GM23338 (cell line): ENCODE data around the gene ZNF490. TPM values are rescaled to one million over a fixed set of nuclear protein-coding genes. Genes with fewer than 3 reads are reported as not detected.

Experiments
- ATAC-seq: fragments of 200-7000 bp; cut with Tn5 transposase; 3 replicates; pipeline ENCODE4 v1.9.1; 2020
- DNase-seq: peaks from one replicate; pipeline ENCODE4 v3.0.0-alpha.2; 2015; ENCODE audit warnings: low spot score
- H2AFZ ChIP-seq: fragments of 200-600 bp; sonication (generic); 2 replicates; pipeline ENCODE4 v1.8.0; 2016; ENCODE audit warnings: antibody characterized with exemption, mild to moderate bottlenecking, moderate library complexity
- H3F3A ChIP-seq: fragments of 200-600 bp; sonication (generic); replicated peaks from 2 replicates; pipeline ENCODE4 v1.8.0; 2017; ENCODE audit warnings: antibody characterized with exemption, mixed run types, low read depth
- H3K27ac ChIP-seq: fragments of 200-600 bp; sonication (generic); 2 replicates; pipeline ENCODE4 v1.6.1; 2016; ENCODE audit warnings: low read depth
- H3K27me3 ChIP-seq: fragments of 200-600 bp; sonication (generic); 2 replicates; pipeline ENCODE4 v1.8.0; 2016; ENCODE audit warnings: mild to moderate bottlenecking, mixed run types, moderate library complexity; ENCODE audit not compliant: insufficient read depth
- H3K36me3 ChIP-seq: fragments of 200-600 bp; sonication (generic); 2 replicates; pipeline ENCODE4 v1.8.0; 2016; ENCODE audit warnings: mild to moderate bottlenecking; ENCODE audit not compliant: insufficient read depth
- H3K4me1 ChIP-seq: fragments of 200-600 bp; sonication (generic); 2 replicates; pipeline ENCODE4 v1.8.0; 2016; ENCODE audit warnings: mild to moderate bottlenecking, moderate library complexity; ENCODE audit not compliant: insufficient read depth
- H3K4me2 ChIP-seq: fragments of 200-600 bp; sonication (generic); 2 replicates; pipeline ENCODE4 v1.7.1; 2017; ENCODE audit warnings: mixed run types
- H3K4me3 ChIP-seq: fragments of 200-600 bp; sonication (generic); 2 replicates; pipeline ENCODE4 v1.6.1; 2016; ENCODE audit warnings: mixed run types
- H3K79me2 ChIP-seq: fragments of 200-600 bp; sonication (generic); replicated peaks from 2 replicates; pipeline ENCODE4 v1.8.0; 2017; ENCODE audit warnings: mild to moderate bottlenecking; ENCODE audit not compliant: insufficient read depth
- H3K9me2 ChIP-seq: fragments of 200-600 bp; sonication (generic); 2 replicates; pipeline ENCODE4 v1.8.0; 2017; ENCODE audit not compliant: insufficient read depth
- H4K20me1 ChIP-seq: fragments of 200-600 bp; sonication (generic); replicated peaks from 2 replicates; pipeline ENCODE4 v1.8.0; 2017; ENCODE audit warnings: mild to moderate bottlenecking; ENCODE audit not compliant: insufficient read depth
- H3K27ac Mint-ChIP-seq: 2 replicates; pipeline ENCODE4 v1.8.0; 2020; ENCODE audit warnings: inconsistent platforms, mild to moderate bottlenecking, moderate library complexity, mixed read lengths
- H3K27me3 Mint-ChIP-seq: 3 replicates; pipeline ENCODE4 v1.8.0; 2022; ENCODE audit warnings: low read depth, mild to moderate bottlenecking, moderate library complexity, mixed read lengths, inconsistent platforms; ENCODE audit not compliant: insufficient read depth, poor library complexity
- H3K36me3 Mint-ChIP-seq: 3 replicates; pipeline ENCODE4 v1.8.0; 2021; ENCODE audit warnings: low read depth, mild to moderate bottlenecking, inconsistent platforms, moderate library complexity, mixed read lengths
- H3K4me1 Mint-ChIP-seq: 3 replicates; pipeline ENCODE4 v1.8.0; 2020; ENCODE audit warnings: mild to moderate bottlenecking, inconsistent platforms, mixed read lengths
- H3K4me3 Mint-ChIP-seq: 3 replicates; pipeline ENCODE4 v1.8.0; 2021; ENCODE audit warnings: moderate library complexity, mild to moderate bottlenecking, inconsistent platforms, mixed read lengths
- H3K9me3 Mint-ChIP-seq: 3 replicates; pipeline ENCODE4 v1.8.0; 2020; ENCODE audit warnings: moderate library complexity, mild to moderate bottlenecking, inconsistent platforms, mixed read lengths
- CREB1 ChIP-seq: fragments of 250-450 bp; sonication (Bioruptor Pico); IDR thresholded peaks from 2 replicates; pipeline ENCODE4 v1.5.0; 2020; ENCODE audit warnings: low read depth, mild to moderate bottlenecking, moderate library complexity
- ETS1 ChIP-seq: IDR thresholded peaks from 2 replicates; pipeline ENCODE4 v1.6.1; 2016; ENCODE audit warnings: antibody characterized with exemption
- JUNB ChIP-seq: IDR thresholded peaks from one replicate; pipeline ENCODE4 v1.6.1; 2016; ENCODE audit warnings: antibody characterized with exemption; ENCODE audit not compliant: unreplicated experiment
- NANOG ChIP-seq: IDR thresholded peaks from 2 replicates; pipeline ENCODE4 v1.6.1; 2016; ENCODE audit warnings: antibody characterized with exemption, borderline replicate concordance
- ZNF331 ChIP-seq: fragments of 250-450 bp; sonication (Bioruptor Pico); IDR thresholded peaks from 2 replicates; pipeline ENCODE4 v1.5.0; 2020; ENCODE audit warnings: low read depth, mild to moderate bottlenecking, moderate library complexity
- polyA plus RNA-seq: library from polyadenylated mRNA; unstranded; fragments of >200 nt; fragmentation: Nextera tagmentation; extraction: Ambion mirVana; gene quantifications from 2 replicates; pipeline ENCODE4 v1.2.1, GENCODE V29; 2016
- total RNA-seq: library from RNA; depleted of rRNA; stranded (reverse); fragments of >200 nt; shearing (Covaris generic); gene quantifications from 2 replicates; pipeline ENCODE4 v1.2.3, GENCODE V29; 2014
- TF ChIP-seq, protein P1 (sequence below): fragments of 250-450 bp; sonication (Bioruptor Pico); IDR thresholded peaks from 2 replicates; pipeline ENCODE4 v1.5.0; 2020; ENCODE audit warnings: mild to moderate bottlenecking, moderate library complexity

ZNF490 gene
- total and polyA plus RNA-seq, 2 experiments from 2014 or later, result 1.4 to 7.3 TPM

DNA sequence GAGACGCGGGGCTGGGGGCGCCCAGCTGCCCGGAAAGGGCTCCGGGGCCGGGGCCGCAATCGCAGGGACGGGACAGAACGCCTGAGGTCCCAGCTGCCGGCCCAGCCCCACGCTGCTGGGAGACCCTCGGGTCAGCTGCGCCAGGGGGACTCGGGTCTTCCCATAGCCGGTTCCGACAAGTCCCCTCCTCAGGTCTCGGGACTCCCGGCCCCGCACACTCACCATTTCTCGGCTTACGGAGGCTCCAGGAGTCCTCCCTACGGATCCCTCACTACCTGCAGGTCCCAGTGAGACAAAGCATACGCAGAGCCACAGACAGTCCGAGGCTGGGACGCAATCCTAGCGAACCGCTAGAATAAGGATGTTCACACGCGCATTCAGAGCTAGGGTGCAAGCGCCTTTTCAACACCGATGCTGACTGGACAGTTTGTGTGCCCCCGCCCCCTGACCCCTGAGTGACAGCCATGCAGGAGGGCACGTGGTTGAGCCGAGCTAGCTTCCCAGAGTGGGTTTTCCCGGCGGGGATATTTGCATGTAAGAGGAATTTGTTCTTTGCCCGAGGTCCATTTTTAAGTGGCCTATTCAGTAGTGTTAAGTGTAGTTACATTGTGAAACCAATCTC is 13.6 kb downstream of the ZNF490 start (continued):
- TF ChIP-seq, protein P1, sequence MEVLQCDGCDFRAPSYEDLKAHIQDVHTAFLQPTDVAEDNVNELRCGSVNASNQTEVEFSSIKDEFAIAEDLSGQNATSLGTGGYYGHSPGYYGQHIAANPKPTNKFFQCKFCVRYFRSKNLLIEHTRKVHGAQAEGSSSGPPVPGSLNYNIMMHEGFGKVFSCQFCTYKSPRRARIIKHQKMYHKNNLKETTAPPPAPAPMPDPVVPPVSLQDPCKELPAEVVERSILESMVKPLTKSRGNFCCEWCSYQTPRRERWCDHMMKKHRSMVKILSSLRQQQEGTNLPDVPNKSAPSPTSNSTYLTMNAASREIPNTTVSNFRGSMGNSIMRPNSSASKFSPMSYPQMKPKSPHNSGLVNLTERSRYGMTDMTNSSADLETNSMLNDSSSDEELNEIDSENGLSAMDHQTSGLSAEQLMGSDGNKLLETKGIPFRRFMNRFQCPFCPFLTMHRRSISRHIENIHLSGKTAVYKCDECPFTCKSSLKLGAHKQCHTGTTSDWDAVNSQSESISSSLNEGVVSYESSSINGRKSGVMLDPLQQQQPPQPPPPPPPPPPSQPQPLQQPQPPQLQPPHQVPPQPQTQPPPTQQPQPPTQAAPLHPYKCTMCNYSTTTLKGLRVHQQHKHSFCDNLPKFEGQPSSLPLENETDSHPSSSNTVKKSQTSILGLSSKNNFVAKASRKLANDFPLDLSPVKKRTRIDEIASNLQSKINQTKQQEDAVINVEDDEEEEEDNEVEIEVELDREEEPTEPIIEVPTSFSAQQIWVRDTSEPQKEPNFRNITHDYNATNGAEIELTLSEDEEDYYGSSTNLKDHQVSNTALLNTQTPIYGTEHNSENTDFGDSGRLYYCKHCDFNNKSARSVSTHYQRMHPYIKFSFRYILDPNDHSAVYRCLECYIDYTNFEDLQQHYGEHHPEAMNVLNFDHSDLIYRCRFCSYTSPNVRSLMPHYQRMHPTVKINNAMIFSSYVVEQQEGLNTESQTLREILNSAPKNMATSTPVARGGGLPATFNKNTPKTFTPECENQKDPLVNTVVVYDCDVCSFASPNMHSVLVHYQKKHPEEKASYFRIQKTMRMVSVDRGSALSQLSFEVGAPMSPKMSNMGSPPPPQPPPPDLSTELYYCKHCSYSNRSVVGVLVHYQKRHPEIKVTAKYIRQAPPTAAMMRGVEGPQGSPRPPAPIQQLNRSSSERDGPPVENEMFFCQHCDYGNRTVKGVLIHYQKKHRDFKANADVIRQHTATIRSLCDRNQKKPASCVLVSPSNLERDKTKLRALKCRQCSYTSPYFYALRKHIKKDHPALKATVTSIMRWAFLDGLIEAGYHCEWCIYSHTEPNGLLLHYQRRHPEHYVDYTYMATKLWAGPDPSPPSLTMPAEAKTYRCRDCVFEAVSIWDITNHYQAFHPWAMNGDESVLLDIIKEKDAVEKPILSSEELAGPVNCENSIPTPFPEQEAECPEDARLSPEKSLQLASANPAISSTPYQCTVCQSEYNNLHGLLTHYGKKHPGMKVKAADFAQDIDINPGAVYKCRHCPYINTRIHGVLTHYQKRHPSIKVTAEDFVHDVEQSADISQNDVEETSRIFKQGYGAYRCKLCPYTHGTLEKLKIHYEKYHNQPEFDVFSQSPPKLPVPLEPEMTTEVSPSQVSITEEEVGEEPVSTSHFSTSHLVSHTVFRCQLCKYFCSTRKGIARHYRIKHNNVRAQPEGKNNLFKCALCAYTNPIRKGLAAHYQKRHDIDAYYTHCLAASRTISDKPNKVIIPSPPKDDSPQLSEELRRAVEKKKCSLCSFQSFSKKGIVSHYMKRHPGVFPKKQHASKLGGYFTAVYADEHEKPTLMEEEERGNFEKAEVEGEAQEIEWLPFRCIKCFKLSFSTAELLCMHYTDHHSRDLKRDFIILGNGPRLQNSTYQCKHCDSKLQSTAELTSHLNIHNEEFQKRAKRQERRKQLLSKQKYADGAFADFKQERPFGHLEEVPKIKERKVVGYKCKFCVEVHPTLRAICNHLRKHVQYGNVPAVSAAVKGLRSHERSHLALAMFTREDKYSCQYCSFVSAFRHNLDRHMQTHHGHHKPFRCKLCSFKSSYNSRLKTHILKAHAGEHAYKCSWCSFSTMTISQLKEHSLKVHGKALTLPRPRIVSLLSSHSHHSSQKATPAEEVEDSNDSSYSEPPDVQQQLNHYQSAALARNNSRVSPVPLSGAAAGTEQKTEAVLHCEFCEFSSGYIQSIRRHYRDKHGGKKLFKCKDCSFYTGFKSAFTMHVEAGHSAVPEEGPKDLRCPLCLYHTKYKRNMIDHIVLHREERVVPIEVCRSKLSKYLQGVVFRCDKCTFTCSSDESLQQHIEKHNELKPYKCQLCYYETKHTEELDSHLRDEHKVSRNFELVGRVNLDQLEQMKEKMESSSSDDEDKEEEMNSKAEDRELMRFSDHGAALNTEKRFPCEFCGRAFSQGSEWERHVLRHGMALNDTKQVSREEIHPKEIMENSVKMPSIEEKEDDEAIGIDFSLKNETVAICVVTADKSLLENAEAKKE (CRISPR knock-in tag), result no peak
- TF ChIP-seq ETS1 (no peak), ZNF331 (CRISPR knock-in tag) (no peak), NANOG (no peak), CREB1 (CRISPR knock-in tag) (no peak)

DNA sequence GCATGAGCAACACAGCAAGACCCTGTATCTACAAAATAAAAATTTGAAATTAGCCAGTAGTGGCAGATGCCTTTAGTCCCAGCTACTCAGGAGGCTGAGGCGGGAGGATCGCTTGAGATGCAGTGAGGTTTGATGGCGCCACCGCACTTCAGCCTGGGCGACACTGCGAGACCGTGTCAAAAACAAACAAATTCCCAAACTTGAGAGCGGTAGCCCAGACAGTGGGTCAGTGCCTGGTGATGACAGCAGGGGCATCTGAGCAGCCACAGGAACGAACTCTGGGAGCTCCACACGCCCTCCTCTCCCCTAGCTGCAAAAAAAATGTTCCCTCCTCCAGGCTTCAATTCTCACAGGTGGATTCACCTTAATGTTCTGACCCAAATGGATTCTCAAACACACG is 14.1 kb downstream of the ZNF490 start:
- Mint-ChIP-seq H3K27ac (no peak overlapping the region), H3K36me3 (peaks cover 10% of the 10 kb centered on the region; the same call in 1 of the 3 replicates), H3K27me3 (no peaks in the 10 kb centered on the region), H3K4me3 (peak overlapping the region; percentile 34; the same call in 1 of the 3 replicates), H3K4me1 (no peaks in the 10 kb centered on the region; the same call in 2 of the 3 replicates), H3K9me3 (no peaks in the 10 kb centered on the region)
- Histone ChIP-seq H4K20me1 (no peaks in the 10 kb centered on the region), H3K36me3 (no peaks in the 10 kb centered on the region), H3F3A (no peaks in the 10 kb centered on the region), H3K4me1 (no peaks in the 10 kb centered on the region), H3K27ac (no peak overlapping the region), H3K9me2 (no peaks in the 10 kb centered on the region), H3K4me2 (no peak overlapping the region), H2AFZ (no peak overlapping the region), H3K79me2 (no peaks in the 10 kb centered on the region), H3K27me3 (no peaks in the 10 kb centered on the region), H3K4me3 (no peak overlapping the region)
- DNase-seq, result no peak
- peak; percentile 83 for ATAC-seq
- TF ChIP-seq JUNB, result no peak
- TF ChIP-seq, protein P1 (CRISPR knock-in tag), result no peak
- TF ChIP-seq ETS1, result no peak
